ENCODE results near the gene AGFG2. TPM values are rescaled to one million over a fixed set of nuclear protein-coding genes. Genes with fewer than 3 reads are reported as not detected.

Gene AGFG2
- total and polyA plus RNA-seq, 2 of the 4 experiments (the other 2 are of a cell fraction): 3.0 to 10.0 TPM

GRCh38 chr7:100578246-100579183, 39.5 kb downstream of the AGFG2 start:
- Histone ChIP-seq H2AK5ac (ENCODE audit: low read depth, low read length) (no peak overlapping the region), H3K4me2 (ENCODE audit: low read depth, low read length) (no peak overlapping the region), H3K4me3 (ENCODE audit: insufficient read depth, low read depth, low read length) (no peak overlapping the region), H2BK120ac (ENCODE audit: low read depth, low read length) (no peak overlapping the region), H3K36me3 (ENCODE audit: control insufficient read depth, insufficient read depth, low read length) (peaks cover 76% of the 10 kb centered on the region), H3K27ac (ENCODE audit: insufficient read depth, low read length) (no peak overlapping the region), H3K9me3 (ENCODE audit: control insufficient read depth, insufficient read depth, low read length) (no peaks in the 10 kb centered on the region), H3K4me1 (ENCODE audit: control insufficient read depth, insufficient read depth, low read length) (peaks cover 6% of the 10 kb centered on the region), H3K56ac (ENCODE audit: extremely low read depth, insufficient read depth, low read length) (no peak overlapping the region), H2BK20ac (ENCODE audit: low read depth, low read length) (no peak overlapping the region), H2AK9ac (replicated peaks; ENCODE audit: low read depth, low read length, poor library complexity) (no peak overlapping the region), H3K23ac (ENCODE audit: low read depth, low read length) (no peak overlapping the region), H3K9ac (ENCODE audit: low read depth, low read length) (no peak overlapping the region), H3K18ac (ENCODE audit: low read depth, low read length) (no peak overlapping the region), H3K4ac (ENCODE audit: low read depth, low read length) (no peak overlapping the region), H3K14ac (replicated peaks; ENCODE audit: low read depth, low read length) (no peak overlapping the region), H2BK15ac (ENCODE audit: low read depth, low read length) (no peak overlapping the region), H4K20me1 (ENCODE audit: insufficient read depth, low read length) (peaks cover 18% of the 10 kb centered on the region; the same call in 1 of the 2 replicates), H3K9me1 (ENCODE audit: insufficient read depth, low read length) (peaks cover 5% of the 10 kb centered on the region), H3K27me3 (ENCODE audit: control insufficient read depth, insufficient read depth, low read length) (no peaks in the 10 kb centered on the region), H4K5ac (ENCODE audit: low read depth, low read length) (no peak overlapping the region), H4K91ac (ENCODE audit: insufficient read depth, low read depth, low read length) (no peak overlapping the region), H4K8ac (ENCODE audit: low read depth in 2 of 2, low read length in 2 of 2) (no peak overlapping the region), H3K79me1 (ENCODE audit: low read depth in 1 of 2, low read length in 2 of 2) (peaks cover 11 to 49% of the 10 kb centered on the region in 2 experiments), H2BK5ac (ENCODE audit: low read depth, low read length, poor library complexity, severe bottlenecking) (no peak overlapping the region), H2AFZ (replicated peaks; ENCODE audit: low read length, poor library complexity) (no peak overlapping the region)
- no TSS peak for BruUV-seq (replicated peaks)
- TF ChIP-seq RAD21 (IDR thresholded peaks at IDR 0.05; ENCODE audit: low read length) (no peak), USF2 (IDR thresholded peaks at IDR 0.05; ENCODE audit: low read depth, low read length) (no peak), BHLHE40 (IDR thresholded peaks at IDR 0.05; ENCODE audit: low read depth, low read length) (no peak), MXI1 (IDR thresholded peaks at IDR 0.05; ENCODE audit: borderline replicate concordance, low read depth, low read length) (no peak), ELK1 (IDR thresholded peaks at IDR 0.05; ENCODE audit: borderline replicate concordance, low read depth, low read length) (no peak)
- DNase-seq (no peak), ATAC-seq (ENCODE audit: low read depth) (no peak)
- in situ Hi-C loops (cut with MboI; ENCODE audit: low sequenced_read_pairs) (loop anchor here (25.0 kb wide), 1 partner anchor 284 kb away; the partner anchor contains the start of genes SLC12A9 and TRIP6), intact Hi-C loops (cut with micrococcal nuclease) (no loop called here), dilution Hi-C loops (cut with HindIII; ENCODE audit: low sequenced_read_pairs, unreplicated experiment) (no loop called here)
- ChIA-PET POLR2A (ENCODE audit: unreplicated experiment) (no interaction called here), CTCF (no interaction called here)
- WGBS, 2 experiments (ENCODE audit: extremely low coverage in 2 of 2, insufficient read length in 1 of 2): 93% methylated on average over 11 of the region's 28 CpGs; no CpG with 5 or more reads in 1 of the 2 experiments
